IPS DF 19.7 (cell line): Measurements from ENCODE around the gene ZNF385C.

ENCODE experiments used
- DNase-seq: peaks from one replicate; pipeline ENCODE4 v3.0.0-alpha.2; 2013; ENCODE audit warnings: low read depth, low spot score

The ZNF385C gene

DNA sequence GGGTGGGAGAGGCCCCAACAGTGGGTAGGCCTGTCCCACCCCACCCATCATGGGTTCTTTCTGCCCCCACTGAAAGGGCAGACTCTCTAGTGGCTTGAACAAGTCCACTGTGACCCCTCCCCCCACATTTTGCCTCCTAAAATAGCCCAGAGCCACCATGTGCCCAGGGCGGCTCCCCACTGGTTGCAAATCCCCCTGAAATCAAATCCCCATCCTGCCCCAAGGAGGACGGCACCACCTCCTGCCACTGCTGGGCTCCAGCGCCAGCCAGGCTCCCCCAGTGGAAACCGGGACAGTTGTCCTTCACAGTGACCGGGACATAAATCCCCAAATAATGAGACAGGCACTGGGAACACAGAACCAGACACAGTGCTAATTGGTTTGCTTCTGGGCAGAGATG, 20.5 kb downstream of the ZNF385C start:
- no peak for DNase-seq

DNA sequence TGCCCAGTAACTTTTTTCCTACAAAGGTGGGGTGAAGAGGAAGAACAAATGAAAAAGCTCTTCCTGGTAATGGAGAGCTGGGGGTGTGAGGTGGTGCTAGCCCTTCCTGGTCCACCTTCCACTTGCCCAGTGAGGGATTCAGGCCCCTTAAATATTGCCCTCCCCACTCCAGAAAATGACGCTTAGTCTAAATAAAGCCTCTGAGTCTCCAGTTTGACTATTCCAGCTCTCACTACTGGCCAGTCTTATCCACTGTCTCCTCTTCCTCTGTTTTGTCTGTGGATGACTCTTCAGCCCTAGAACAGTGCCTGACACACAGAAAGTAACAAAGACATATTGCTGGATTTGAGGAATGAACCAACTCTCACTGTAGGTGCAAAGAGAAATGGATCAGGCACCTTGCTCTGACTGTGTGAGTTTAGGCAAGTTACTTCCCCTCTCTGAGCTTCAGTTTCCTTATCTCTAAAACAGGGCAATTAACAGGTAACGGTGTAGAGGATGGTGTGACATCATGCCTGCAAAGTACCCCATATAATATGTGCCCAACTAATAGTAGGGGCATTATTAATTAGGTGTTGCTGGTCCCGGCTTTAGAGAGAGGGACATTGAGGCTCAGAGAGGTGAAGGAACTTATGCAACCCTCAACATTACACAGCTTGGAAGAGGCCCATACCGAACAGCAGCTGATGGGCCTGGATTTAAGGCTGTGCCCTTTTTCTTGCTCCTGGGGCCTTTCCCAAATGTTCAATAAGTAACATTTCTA, 21.3 kb downstream of the ZNF385C start:
- no peak for DNase-seq

DNA sequence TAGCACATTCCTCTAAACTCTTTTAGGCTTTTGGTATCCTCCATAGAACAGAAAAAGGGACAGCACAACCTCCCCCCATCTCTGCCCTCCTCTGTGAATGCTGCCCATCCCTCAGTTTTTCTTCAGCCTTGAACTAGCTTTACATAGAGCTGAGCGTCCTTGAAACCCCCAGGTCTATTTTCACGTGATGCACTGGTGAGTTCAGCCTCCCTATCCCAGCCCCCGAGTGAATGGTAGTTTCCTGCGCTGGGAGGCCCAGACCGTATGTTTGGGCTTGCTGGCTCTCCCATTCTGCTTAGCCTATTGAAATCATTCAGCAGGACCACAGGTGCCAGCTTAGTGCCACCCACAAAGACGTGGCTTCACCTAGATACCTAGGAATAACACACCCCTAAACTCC, 22.5 kb downstream of the ZNF385C start:
- DNase-seq = no peak

DNA sequence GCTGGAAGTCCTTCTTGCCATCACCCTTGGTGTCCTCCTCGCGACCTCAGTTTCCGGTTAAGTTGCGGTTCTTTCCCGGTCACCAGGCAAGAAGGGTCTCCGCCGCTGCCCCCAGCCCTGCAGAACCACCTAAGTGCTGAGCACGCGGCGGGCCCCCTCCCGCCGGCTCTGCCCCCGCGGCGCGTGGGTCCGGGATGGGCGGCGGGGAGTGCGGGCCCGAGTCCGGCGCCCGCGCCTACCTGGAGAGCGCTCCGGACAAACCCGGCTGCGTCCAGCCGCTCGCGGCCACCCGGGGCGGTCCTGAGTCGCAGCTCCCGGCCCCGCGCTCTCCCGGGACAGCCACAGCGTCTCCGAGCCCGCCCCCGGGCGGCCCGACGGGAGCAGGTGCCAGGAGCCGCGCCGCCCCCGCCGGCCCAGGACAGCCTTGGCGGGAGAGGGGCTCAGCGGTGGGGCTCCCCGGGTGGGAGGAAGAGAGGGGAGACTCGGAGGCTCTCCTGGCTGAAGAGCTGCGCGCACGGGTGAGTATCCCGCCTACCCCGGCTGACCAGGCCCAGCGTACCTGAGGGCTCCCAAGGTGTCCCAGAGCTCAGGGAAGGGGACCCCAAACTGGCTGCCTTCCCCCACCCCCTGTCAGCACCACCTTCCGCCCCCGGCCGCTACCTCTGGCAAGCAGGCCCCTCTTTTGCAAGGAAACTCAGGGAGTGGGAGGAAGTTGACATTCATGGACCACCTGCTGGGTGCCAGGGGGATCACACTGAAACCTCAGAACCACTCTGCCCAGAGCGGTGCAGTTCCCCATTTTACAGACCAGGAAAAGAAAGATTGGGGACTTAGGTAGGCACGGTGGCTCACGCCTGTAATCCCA, 25.7 kb downstream of the ZNF385C start:
- no peak for DNase-seq

DNA sequence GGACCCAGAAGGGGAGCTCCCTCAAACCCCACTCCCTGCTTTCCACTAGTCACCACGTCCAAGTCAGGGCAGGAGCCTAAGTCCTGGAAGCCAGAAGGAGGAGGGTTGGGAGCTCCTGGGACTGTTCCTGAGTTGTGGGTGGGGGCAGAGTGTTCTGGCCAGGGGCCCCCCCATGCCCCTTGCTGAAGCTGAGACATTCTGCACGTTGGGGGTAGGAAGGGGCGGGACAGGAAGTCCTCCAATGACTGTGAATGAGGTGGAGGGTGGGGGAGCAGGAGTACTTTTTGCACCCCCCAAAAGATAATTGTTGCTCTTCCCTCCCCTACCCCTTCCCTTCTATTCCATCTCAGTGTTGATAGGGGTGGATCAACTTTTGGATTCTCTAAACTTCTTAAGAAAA, 26.5 kb downstream of the ZNF385C start:
- DNase-seq = no peak

DNA sequence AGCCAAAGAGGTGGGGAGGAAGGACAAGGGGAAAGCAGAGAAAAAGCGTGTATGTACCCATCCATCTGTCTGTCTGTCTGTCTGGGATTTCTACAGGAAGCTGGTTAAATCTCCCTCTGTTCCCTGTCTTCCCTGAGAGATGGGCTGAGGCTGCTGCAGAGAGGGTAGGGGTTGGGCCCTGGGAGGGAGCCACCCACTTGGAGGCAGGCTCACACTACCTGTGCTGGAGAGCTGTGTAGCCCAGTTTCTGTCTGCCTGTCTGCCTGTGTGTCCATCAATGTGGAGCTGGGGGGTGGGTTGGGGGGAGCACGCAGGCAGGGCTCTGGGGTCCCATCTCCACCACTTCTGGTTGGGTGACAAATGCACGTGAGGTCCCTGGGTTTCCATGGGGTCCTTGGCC, 29.3 kb downstream of the ZNF385C start:
- DNase-seq = no peak

DNA sequence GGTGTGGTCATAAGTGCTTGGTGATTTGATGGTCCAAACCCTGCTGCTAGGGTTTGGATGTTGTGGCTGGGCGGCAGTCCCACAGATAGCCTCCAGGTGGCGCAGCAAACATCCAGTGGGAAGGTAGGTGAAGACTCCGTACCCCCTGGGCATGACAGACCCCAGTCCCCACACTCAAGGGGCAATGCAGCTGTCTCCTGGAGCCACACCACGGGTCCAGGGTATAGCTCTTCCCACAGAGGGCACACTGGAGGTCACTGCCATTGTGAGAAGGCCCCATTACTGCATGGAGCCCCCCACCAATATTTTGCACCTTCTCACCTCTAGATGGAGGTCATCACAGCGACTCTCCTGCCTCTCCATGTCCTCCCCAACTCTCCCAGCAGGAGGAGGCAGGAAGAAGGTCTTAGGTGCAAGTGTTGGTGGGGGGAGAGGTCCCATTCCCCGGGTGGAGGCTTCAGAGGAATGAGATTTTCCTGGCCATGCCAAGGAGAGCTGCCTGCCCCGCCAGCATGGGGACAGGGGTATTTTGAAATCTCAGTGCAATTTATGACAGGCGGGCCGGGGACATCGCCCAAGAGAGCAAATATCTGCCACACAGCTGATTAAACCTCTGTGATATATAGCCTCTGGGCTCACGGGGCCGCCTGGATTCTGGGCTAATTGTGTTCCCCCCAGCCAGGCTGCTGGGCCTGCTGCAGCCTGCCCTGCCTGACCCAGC, 30.7 kb downstream of the ZNF385C start:
- DNase-seq = no peak

DNA sequence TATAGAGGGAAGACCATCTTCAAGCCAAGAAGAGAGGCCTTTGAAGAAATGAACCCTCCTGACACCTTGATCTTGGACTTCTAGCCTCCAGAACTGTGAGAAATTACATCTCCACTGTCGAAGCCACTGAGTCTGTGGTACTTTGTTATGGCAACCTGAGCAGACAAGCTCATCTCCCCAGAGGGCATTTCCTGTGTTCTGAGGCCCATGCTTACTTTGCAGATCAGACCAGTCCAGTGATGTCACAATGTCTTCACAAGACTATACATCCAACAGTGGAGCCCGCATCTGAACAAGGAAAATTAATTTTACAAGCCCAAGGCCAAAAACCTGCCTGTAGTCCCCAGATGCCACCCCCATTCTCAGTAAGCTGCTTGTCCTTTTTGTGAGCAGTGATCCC, 33.1 kb downstream of the ZNF385C start:
- DNase-seq = no peak

DNA sequence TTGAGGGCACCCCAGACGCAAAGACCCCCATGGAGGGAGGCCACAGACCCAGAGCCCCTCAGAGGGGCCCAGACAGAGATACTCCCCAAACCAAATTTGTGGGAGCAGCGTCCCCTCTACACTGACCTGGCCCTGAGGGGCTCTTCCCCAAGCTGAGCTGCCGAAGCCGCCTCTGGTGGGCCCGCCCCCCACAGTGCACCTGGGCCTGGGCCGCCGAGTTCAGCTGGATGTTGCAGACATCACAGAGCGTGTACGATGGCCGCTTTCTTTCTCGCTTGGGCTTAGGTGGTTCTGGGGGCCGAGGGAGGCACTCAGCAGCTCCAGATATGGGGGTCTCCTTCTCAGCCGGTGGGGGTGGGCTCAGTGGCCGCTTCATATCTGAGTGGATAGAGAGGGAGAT, 35.6 kb downstream of the ZNF385C start:
- no peak for DNase-seq

DNA sequence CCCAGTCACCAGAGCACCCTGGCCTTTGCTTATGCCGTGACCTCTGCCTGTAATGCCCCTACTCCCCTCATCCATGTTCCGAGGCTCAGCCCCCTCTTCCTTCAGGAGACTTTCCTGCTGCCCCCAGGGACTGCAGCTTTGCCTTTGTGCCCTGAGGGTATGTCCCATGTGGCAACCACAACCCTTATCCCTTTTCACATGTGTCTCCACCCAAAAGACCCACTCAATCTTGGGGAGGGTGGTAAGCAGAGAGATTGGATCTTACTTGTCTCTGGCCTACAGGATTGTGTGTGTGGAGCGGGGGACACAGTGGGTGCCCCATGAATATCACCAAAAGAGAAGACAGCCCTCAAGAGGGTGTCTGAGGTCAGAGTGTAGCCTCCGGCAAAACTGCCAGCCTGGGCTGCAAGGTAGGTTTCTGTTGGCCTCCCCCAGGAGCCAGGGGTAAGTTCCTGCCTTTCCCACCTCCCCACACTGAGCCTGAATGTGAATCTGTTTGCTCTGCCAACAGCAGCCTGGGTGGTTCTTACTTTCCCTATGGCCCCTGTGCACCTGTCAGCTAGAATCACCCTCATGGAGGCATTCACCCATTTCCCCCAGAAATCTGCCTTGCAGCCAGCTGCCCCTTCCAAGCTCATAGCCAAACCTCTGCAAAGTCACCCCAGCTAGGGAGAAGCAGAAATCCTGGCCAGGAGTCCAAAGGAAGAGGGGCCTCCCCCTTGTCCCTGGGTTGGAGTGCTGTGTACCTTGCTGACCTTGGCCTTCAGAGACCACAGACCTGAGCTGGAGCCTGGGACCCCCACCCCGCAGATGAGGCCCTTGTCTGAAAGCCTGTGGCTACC, 36.4 kb downstream of the ZNF385C start:
- DNase-seq = no peak

DNA sequence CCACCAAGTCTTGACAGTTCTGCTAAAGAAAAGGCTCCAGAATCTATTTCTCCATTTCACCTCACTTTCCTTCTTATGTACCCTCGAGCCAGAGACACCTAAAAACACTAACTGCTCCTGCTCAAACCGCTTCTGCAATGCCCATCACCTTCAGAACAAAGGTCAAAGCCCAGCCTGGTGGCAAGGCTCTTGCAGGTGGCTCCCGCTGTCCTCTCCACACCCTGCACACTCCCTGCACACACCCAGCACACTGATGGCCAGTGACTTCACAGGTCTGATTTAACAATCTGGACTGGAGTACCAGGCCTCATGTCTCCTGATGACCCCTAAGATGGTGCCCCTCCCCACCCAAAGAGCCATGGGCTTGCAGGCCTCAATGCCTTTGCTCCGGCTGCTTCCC, 38.0 kb downstream of the ZNF385C start:
- no peak for DNase-seq

DNA sequence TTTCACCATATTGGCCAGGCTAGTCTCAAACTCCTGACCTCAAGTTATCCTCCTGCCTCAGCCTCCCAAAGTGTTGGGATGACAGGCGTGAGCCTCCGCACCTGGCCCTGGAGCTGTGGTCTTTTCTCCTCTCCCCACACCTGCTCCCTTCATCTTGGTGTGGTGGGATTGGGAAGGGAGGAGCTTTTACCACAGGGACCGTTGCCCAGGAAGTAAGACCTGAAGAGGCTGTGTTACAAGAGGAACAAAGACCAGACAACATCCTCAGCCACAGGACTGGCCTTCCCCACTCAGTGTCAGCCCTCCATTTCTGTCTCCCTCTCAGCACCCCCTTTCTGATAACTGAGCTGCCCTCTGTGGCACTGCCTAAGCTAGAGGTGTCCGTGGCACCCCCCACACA, 38.5 kb downstream of the ZNF385C start:
- no peak for DNase-seq

DNA sequence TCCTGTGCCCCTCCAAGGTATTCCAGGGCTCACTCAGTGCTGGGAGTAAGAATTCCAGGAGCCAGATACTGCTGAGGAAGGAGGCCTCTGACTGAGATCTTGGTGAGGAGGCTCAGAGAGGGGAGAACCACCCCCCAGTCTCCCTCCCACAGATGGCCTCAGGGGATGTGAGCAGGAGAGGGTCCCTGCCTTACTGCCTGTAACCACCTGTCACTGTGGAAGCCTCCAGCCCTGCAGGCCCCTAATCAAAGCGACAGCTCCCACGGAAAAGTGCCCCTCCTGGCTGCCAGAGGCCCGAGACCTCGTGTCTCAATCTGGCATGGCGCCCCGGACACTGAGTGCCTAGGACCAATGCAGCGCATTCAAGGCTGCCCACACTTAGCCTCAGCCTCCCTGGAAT, 40.2 kb downstream of the ZNF385C start:
- DNase-seq = no peak

DNA sequence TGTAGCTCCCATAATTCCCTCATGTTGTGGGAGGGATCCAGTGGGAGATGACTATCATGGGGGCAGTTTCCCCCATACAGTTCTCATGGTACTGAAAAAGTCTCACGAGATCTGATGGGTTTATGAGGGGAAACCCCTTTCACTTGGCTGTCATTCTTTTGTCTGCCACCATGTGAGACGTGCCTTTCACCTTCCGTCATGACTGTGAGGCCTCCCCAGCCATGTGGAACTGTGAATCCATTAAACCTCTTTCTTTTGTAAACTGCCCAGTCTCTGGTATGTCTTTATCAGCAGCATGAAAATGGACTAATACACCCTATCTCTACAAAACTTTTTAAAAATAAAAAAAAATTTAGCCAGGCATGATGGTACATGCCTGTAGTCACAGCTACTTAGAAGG, 41.6 kb downstream of the ZNF385C start:
- DNase-seq = no peak

DNA sequence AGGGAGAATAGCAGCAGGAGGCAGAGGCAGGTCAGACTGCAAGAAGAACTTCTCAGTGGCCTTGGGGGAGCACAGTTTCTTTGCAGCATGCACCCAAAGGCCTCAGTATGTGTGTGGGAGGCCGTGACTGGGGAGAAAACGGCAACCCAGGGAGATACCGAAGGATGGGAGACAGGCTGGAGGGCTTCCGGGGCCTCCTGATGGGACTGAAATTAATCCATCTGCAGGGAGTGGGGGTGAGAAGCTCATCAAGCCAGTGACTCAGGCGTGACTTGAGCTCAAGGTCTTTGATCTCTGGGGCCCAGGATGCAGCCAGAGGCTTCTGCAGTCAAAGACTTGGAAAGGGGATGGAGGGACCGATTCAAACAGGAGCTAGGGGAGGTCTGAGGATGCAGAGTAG, 42.8 kb downstream of the ZNF385C start:
- DNase-seq = no peak

DNA sequence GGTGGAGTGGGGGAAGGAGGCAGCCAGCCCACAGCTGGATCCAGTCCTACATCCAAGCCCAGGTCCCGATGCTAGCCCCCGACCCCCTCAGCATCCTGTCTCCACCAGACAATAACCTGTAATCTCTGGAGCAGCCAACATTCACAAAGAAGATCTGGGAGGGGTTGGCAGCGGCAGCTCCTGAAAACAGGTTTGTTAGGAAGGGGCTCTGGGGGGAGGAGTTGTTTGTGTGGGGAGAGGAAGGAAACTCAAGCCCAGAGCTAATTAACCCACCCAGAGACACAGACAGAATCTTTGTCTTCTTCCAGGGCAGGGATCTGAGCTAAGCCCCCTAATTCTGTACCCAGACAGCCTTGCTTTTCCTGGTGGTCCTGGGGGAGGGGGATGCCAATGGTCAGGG, 43.2 kb downstream of the ZNF385C start:
- DNase-seq = no peak

DNA sequence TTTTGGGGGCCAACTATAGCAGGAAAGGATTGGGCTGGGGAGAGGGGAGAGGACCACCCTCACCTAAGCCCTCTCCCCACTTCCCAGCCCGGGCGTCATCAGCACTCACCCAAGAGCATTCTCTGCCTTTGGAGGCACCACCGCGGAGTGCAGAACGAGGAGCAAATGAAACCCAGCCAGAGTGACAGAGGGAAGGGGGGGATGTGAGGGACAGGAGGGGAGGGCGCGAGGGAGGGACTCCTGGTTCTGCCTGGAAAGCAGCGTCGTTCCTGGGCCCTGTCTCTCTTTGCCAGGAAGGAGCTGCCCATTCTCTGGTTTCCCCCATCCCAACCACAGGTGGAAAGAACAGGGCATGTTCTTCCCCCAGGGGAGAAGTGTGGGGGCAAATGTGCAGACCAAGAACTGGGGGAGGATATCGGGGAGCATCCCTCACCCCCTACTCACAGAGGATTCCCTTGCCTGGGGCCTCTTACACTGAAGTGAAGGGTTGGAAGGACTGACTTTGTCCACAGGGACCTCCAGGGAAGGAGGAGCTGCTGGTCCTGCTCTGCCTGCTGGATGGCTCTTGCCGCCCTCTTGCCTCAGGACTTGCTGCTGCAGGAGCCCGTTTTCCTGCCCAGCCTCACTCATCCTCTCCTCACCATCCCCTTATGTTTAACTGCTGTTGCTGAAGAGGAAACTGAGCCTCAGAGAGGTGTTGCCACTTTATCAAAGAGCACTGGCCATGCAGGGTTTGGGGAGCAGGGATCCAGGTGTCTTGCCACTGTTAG, 44.4 kb downstream of the ZNF385C start:
- DNase-seq = no peak

DNA sequence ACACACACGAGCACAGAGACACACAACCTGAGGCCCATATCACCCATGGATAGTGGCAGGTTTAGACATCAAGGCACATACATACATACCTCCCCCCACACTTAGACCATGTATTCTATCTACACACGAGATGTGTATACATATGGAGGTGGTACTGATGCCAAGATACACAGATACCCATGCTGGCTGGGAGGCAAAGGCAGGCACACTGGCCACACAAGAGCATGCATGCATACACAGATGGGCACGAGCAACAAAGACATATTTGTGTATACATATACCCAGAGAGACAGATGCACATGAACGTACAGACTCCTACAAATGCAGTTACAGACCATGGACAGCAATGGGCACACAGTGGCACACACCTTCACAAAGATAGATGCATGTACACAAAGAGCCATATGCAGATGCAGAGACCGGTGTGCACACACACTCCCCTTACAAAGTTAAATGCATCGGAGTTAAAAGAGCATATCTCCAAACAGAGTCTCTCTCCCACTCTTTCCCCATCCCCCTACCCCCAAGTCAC, 45.9 kb downstream of the ZNF385C start:
- no peak for DNase-seq

DNA sequence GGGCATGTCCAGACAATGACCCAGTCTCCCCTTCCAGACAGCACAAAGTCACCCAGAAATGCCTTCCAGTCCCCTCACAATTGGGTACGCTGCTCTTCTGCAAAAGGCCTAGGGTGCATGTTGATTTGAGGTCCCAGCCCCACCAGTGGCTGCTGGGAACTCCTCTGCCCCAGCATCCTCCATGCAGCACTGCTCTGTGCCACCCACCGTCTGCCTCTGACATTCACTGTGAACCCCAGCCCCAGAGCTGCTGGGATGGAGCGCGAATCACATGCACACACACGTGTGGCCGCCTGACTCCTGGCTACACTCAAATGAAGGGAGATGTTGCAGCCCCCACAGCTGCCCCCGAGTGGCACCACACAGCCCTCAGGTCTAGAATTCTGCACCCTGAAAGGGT, 46.6 kb downstream of the ZNF385C start:
- DNase-seq = no peak

DNA sequence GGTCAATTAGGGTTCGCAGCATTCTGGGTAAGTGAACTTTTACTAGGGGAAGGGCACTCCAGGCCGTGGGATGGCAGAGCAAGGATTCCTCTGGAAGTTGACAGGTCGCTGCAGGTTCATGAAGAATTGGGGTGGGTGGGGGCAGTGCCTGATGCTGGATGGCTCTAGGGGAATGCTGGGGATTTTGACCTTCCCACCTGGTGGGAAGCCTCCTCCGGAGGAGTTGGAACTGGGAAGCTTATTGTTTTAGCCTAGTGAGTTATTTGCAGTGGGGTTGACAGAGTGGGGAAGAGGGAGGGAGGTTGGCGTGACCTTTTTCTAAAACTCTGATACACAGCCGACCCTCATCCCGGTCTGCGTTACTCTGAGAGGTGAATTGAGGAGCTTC, 47.3 kb downstream of the ZNF385C start:
- DNase-seq = no peak
